ENCODE measurements around the gene ZNF474.

Gene ZNF474

DNA sequence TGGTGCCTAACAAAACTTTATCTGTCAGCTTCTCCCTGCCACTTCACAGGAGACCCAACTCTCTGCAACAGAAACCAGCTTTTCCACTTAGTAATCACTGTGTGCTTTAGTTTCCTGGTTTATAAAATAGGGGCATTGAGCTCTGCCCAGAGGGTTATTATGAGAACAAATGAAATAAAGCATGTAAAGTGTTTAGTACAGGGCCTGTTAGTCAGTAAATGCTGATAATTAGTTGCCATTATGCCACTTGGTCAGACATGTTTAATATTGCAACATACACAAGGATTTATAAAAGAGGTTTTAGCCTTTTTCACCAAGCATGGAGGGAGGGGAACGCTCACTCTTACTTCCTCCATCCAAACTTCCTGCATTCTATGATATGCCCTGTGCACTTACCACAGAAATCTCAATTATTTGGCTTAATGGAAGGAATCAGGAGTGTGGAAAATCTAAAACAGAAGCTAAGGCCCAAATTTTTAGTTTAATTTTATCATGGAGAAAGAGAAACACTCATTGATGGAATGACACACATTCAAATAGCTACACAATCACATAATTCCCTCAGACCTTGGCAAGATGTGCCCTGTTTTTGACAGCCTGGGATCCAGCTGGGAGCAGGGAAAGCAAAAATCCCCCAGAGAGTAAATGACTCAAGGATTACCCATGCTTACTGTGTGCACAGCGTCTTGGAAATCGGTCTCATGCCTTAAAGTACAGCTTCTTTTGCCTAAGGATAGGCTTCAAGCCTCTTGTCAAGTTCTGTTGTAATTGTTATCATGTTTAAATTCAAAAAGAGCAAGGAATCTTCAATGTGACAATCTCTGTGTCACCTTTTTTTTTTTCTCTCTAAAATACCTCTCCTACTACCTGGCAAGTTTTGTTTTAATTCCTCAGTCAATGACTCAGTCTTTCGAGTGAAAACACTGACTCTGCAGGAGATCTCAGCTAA, 34.0 kb downstream of the ZNF474 start:
- Histone ChIP-seq H3K4me3 (ENCODE audit: low read length) (no peak overlapping the region), H3K9ac (ENCODE audit: low read length) (no peak overlapping the region), H3K9me3 (ENCODE audit: control insufficient read depth, low read length) (no peaks in the 10 kb centered on the region), H3K36me3 (ENCODE audit: control insufficient read depth, insufficient read depth, low read length) (no peaks in the 10 kb centered on the region), H3K4me1 (ENCODE audit: control insufficient read depth, insufficient read depth, low read length) (no peaks in the 10 kb centered on the region), H3K27me3 (ENCODE audit: control insufficient read depth, insufficient read depth, low read length) (no peaks in the 10 kb centered on the region)

DNA sequence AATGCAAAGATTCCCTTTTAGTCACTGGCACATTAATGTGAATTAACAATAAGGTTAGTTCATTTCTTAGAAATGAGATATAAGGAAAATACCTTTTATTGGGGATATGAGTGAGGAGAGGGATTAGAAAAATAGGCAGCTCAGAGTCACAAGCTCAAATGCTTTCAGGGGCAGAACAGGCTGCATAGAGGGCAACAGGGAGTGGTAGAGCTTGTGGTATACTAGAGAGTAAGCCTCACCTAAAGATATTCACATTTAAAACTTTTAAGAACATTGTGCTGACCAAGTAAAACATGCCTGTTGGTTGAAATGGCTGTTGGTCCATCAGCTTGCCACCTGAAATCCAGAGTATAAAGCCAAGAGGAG, 34.7 kb downstream of the ZNF474 start:
- Histone ChIP-seq H3K9me3 (ENCODE audit: control insufficient read depth, low read length) (no peaks in the 10 kb centered on the region), H3K4me3 (ENCODE audit: low read length) (no peak overlapping the region), H3K27me3 (ENCODE audit: control insufficient read depth, insufficient read depth, low read length) (no peaks in the 10 kb centered on the region), H3K4me1 (ENCODE audit: control insufficient read depth, insufficient read depth, low read length) (no peaks in the 10 kb centered on the region), H3K36me3 (ENCODE audit: control insufficient read depth, insufficient read depth, low read length) (no peaks in the 10 kb centered on the region), H3K9ac (ENCODE audit: low read length) (no peak overlapping the region)

DNA sequence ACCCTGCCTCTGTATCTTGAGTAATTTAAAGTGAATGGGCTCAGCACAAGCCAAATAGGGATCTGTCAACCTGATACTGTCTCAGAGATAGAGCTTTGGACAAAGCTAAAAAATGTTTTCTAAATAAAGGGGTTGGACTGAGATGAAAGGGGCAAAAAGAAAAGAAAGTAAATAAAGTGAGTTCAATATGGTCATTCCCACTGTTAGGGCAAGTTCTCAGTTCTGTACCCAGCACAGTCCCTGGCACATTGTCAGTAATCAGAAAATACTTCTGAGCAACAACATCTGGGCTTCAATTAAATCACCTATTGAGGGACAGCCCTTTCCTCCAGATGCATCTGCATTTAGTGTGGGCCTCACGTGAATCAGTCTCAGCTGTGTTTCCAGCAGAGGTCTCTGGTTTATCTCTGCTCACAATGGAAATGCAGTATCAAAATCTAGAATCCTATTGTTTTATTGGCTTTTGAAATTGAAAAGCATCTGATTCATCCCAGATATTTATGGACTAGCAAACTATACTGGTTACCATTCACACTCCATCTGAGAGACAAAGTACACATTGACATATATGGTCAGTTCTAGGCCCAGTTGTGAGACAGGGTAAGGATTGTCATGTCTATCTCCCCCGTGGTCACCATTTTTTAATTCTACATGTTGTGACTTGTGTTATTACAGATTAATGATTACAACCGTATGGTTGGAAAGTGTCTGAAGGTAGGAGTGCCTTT, 35.6 kb downstream of the ZNF474 start:
- H3K4me3 ChIP-seq (ENCODE audit: low read length): no peak overlapping the region
- H3K9ac ChIP-seq (ENCODE audit: low read length): no peak overlapping the region
- no peaks in the 10 kb centered on the region for H3K27me3 ChIP-seq (ENCODE audit: control insufficient read depth, insufficient read depth, low read length)
- H3K36me3 ChIP-seq (ENCODE audit: control insufficient read depth, insufficient read depth, low read length): no peaks in the 10 kb centered on the region
- H3K4me1 ChIP-seq (ENCODE audit: control insufficient read depth, insufficient read depth, low read length): no peaks in the 10 kb centered on the region
- no peaks in the 10 kb centered on the region for H3K9me3 ChIP-seq (ENCODE audit: control insufficient read depth, low read length)

DNA sequence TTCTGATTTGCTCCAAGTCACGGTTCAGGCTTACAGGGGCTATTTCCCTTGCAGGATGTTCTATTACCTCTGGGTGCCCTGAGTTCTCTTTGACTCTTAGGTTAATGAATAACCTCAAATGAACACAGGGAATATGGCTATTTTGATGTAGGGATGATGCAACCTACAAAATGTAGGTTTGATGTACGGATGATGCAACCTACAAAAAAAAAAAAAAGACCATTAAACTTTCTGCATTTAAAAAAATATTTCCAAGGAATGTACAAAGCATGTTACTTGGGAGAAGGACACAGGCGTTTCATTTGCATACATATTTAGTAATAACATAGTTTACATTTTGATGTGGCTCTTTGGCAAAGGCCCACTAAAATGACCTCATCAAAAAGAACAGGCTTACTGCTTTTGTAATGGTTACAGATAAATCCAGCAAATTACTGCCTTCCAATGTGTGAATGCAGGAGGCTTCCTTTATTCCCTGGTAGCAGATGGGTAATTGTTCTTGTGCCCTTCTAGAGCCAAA, 36.3 kb downstream of the ZNF474 start:
- Histone ChIP-seq H3K36me3 (ENCODE audit: control insufficient read depth, insufficient read depth, low read length) (no peaks in the 10 kb centered on the region), H3K9me3 (ENCODE audit: control insufficient read depth, low read length) (no peaks in the 10 kb centered on the region), H3K9ac (ENCODE audit: low read length) (no peak overlapping the region)

DNA sequence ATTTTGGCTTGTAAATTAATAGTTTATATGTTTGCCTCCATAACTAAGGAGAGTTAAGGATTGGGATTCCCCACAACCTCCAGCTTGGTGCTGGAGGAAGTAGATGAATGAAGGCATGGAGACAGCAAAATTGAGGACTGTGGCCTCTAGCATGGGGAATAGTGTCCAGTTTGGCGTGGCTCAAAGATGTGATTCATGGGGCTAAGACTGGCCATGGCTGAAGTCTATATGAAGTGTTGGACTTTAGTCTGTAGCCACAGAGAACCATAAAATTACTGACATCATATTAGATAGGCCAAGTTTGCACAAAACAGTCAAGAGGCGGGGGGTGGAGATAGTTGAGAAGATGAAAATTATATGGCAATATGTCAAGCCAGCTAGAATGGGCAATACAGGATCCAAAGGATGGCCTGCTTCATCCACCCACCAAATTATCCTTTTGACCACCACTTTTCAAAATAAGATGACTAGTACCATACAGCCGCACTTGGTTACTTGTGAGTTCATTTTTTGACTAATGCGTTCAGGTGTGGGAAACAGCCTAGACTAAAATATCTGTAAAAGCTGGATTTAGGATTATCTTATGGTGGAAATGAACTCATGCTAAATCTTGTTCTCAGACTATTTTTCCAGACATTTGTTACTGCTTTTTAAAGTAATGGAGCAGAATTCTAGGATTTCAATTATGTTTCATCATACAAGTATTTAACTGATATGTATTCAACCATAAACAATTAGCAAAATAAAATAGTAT, 40.2 kb downstream of the ZNF474 start:
- Histone ChIP-seq H3K4me1 (ENCODE audit: control insufficient read depth, insufficient read depth, low read length) (no peaks in the 10 kb centered on the region), H3K9ac (ENCODE audit: low read length) (no peak overlapping the region), H3K27me3 (ENCODE audit: control insufficient read depth, insufficient read depth, low read length) (no peaks in the 10 kb centered on the region), H3K9me3 (ENCODE audit: control insufficient read depth, low read length) (no peaks in the 10 kb centered on the region), H3K36me3 (ENCODE audit: control insufficient read depth, insufficient read depth, low read length) (no peaks in the 10 kb centered on the region), H3K4me3 (ENCODE audit: low read length) (no peak overlapping the region)

More for the DNA sequence above, 36.3 kb downstream of the ZNF474 start:
- H3K4me1 ChIP-seq (ENCODE audit: control insufficient read depth, insufficient read depth, low read length): no peaks in the 10 kb centered on the region
- H3K4me3 ChIP-seq (ENCODE audit: low read length): no peak overlapping the region
- no peaks in the 10 kb centered on the region for H3K27me3 ChIP-seq (ENCODE audit: control insufficient read depth, insufficient read depth, low read length)

DNA sequence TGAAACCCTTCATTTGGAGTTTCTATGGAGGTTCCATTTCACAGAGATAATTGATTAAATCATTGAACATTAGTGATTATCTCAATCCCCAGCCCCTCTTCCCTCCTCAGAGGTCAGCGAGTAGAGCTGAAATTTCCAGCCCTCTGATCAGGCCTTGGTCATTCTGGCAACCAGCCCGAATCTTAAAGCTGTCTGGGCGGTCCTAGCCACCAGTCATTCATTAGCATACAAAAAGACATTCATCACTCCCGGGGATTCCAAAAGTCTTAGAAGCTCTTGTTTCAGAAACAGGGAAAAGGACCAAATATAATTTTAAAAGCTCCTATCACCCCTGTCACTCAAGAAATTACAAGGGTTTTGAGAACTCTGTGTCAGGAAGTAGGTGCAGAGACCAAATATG, 41.3 kb downstream of the ZNF474 start:
- no peak overlapping the region for H3K4me3 ChIP-seq (ENCODE audit: low read length)
- no peak overlapping the region for H3K9ac ChIP-seq (ENCODE audit: low read length)
- H3K9me3 ChIP-seq (ENCODE audit: control insufficient read depth, low read length): no peaks in the 10 kb centered on the region
- H3K4me1 ChIP-seq (ENCODE audit: control insufficient read depth, insufficient read depth, low read length): no peaks in the 10 kb centered on the region
- H3K27me3 ChIP-seq (ENCODE audit: control insufficient read depth, insufficient read depth, low read length): no peaks in the 10 kb centered on the region
- no peaks in the 10 kb centered on the region for H3K36me3 ChIP-seq (ENCODE audit: control insufficient read depth, insufficient read depth, low read length)

DNA sequence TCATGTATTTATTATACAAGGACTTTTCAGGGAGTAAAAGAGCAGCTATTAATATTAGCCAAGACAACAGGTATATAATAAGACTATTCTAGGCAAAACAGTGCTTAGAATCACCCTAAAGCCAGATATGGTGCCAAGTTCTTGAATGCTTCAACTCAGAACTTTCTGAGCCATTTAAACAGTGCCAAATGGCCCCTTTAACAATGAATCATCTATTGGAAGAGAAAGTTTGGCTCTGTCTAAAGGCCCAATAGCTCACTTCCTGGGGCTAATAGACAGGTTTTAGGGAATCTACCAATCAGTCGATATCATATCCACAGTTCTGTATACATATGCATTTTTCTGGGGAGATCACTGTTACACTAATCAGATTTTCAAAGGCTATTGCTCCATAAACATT, 42.9 kb downstream of the ZNF474 start:
- H3K4me1 ChIP-seq (ENCODE audit: control insufficient read depth, insufficient read depth, low read length): no peaks in the 10 kb centered on the region
- H3K9ac ChIP-seq (ENCODE audit: low read length): no peak overlapping the region
- H3K9me3 ChIP-seq (ENCODE audit: control insufficient read depth, low read length): no peaks in the 10 kb centered on the region
- no peaks in the 10 kb centered on the region for H3K36me3 ChIP-seq (ENCODE audit: control insufficient read depth, insufficient read depth, low read length)
- H3K4me3 ChIP-seq (ENCODE audit: low read length): no peak overlapping the region
- no peaks in the 10 kb centered on the region for H3K27me3 ChIP-seq (ENCODE audit: control insufficient read depth, insufficient read depth, low read length)

DNA sequence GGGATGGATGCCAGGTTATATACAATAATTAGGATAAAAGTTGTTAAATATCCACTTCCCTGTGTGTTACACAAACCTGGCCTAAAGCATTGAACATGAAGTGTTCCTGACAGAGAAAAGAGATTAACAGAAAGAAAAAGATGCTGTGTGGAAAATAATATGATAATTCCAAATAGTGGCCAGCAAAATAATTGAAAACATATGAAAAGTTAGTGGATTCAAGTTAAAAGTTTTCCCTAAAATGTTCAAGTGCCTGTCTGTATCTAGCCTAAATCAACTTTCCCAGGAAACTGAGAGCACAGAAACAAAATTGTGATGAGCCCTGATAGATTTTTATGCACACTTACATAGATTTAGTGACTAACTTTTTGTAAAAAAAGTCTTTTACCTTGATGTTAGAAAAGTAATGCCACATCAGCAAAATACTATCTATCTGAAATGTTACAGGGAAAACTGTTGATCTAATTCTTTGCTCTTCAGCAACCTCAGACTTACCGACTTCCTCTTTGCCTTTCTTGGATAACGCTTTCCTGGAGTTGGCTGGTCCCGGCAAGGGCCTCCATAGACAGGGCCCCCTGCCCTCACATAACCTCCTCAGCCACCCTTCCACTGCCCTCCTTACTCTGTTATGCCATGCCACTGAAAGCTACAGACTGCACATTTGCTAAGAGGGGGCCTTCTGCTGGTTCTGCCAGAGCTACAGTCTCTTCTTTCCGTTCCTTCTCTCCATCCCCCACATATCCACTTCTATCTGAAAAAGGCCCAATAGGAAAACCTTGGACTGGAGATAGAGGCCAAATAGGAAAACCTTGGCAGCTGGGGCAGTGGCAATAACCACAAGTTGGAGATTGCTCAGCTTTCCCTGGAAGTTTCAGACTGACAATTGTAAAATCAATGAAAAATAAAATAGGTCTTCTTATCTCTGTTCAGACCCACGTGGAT, 44.4 kb downstream of the ZNF474 start:
- Histone ChIP-seq H3K4me1 (ENCODE audit: control insufficient read depth, insufficient read depth, low read length) (no peaks in the 10 kb centered on the region), H3K36me3 (ENCODE audit: control insufficient read depth, insufficient read depth, low read length) (no peaks in the 10 kb centered on the region), H3K4me3 (ENCODE audit: low read length) (no peak overlapping the region), H3K9me3 (ENCODE audit: control insufficient read depth, low read length) (no peaks in the 10 kb centered on the region), H3K27me3 (ENCODE audit: control insufficient read depth, insufficient read depth, low read length) (no peaks in the 10 kb centered on the region), H3K9ac (ENCODE audit: low read length) (no peak overlapping the region)

DNA sequence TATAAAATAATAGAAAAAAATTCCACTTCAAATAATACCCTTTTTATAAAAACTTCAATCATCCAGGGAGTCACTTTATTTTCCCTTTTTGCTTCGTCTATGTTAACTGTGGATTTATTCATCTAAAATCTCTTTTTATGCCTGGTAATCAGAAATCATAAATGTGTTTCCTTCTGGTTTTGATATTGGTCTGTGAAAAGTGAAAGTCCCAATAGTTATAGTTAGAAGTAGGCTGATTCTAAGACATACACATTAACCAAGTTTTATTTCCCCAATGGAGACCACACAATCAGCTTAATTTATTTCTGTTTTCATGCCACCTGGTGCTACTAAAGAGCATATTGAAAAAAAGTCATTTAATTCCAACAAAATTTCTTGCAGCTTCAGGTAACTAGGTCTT, 45.7 kb downstream of the ZNF474 start:
- Histone ChIP-seq H3K4me3 (ENCODE audit: low read length) (no peak overlapping the region), H3K9ac (ENCODE audit: low read length) (no peak overlapping the region), H3K9me3 (ENCODE audit: control insufficient read depth, low read length) (no peaks in the 10 kb centered on the region), H3K27me3 (ENCODE audit: control insufficient read depth, insufficient read depth, low read length) (no peaks in the 10 kb centered on the region), H3K36me3 (ENCODE audit: control insufficient read depth, insufficient read depth, low read length) (no peaks in the 10 kb centered on the region), H3K4me1 (ENCODE audit: control insufficient read depth, insufficient read depth, low read length) (no peaks in the 10 kb centered on the region)

DNA sequence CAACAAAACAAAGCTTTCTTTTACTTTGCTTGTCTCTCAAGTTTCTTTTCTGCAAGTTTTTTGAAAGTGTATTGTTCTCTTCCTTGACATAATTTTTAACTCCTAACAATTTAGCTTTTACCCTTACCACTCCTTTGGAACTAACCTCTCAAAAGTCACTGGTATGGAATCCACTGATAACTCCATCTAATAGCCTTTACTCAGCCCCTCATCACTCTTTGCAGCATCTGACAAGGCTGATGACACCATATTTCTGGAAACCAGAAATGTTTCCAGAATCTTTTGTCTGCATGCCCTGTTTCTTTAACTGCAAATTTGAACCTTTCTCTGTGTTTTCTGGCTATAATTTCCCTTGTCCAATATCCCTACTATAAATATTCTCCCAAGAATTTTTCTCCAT, 46.5 kb downstream of the ZNF474 start:
- no peaks in the 10 kb centered on the region for H3K36me3 ChIP-seq (ENCODE audit: control insufficient read depth, insufficient read depth, low read length)
- no peaks in the 10 kb centered on the region for H3K27me3 ChIP-seq (ENCODE audit: control insufficient read depth, insufficient read depth, low read length)
- no peak overlapping the region for H3K9ac ChIP-seq (ENCODE audit: low read length)
- H3K9me3 ChIP-seq (ENCODE audit: control insufficient read depth, low read length): no peaks in the 10 kb centered on the region
- H3K4me1 ChIP-seq (ENCODE audit: control insufficient read depth, insufficient read depth, low read length): no peaks in the 10 kb centered on the region
- no peak overlapping the region for H3K4me3 ChIP-seq (ENCODE audit: low read length)

DNA sequence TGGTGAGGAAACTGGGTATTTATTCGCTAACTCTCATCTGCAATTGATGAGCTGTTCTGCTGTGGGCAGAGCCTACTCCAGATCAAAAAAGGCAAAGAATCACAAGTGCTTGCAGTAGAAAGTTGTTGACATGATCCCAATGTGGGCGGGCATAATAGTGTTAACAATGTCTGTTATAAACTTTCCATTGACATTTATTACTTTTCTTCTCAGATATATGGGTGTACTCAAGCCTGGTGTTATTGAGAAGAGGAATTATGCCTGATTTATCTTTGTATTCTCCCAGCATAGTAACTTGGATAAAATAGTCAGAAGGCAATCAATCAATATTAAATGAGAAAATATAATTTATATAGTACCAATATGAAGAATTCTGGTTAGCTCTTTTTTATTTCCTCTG, 47.8 kb downstream of the ZNF474 start:
- H3K4me1 ChIP-seq (ENCODE audit: control insufficient read depth, insufficient read depth, low read length): no peaks in the 10 kb centered on the region
- no peak overlapping the region for H3K9ac ChIP-seq (ENCODE audit: low read length)
- H3K4me3 ChIP-seq (ENCODE audit: low read length): no peak overlapping the region

More for the DNA sequence above, 47.8 kb downstream of the ZNF474 start:
- H3K27me3 ChIP-seq (ENCODE audit: control insufficient read depth, insufficient read depth, low read length): no peaks in the 10 kb centered on the region
- H3K9me3 ChIP-seq (ENCODE audit: control insufficient read depth, low read length): no peaks in the 10 kb centered on the region
- H3K36me3 ChIP-seq (ENCODE audit: control insufficient read depth, insufficient read depth, low read length): no peaks in the 10 kb centered on the region

All from mucosa of stomach (tissue), 1 donor.